Fibroblast of upper back skin (primary cell): Measurements from ENCODE around the gene NTF4.
A peak's percentile ranks its signal among the peaks of the same experiment; 100 is the strongest.
"Not testable (repeated sequence)": the region's sequence is repeated elsewhere in the genome, so short reads cannot be mapped to it uniquely, and the experiment has no call there.

Experiments used
- DNase-seq: peaks from one replicate; pipeline ENCODE4 v3.0.0-alpha.2; 2013

The NTF4 gene

GRCh38 chr19:49056101-49056901 is 8.3 kb downstream of the NTF4 start:
- DNase-seq = peak; percentile 45

GRCh38 chr19:49050376-49051033 is 14.1 kb downstream of the NTF4 start:
- peak; percentile 66 for DNase-seq

DNA sequence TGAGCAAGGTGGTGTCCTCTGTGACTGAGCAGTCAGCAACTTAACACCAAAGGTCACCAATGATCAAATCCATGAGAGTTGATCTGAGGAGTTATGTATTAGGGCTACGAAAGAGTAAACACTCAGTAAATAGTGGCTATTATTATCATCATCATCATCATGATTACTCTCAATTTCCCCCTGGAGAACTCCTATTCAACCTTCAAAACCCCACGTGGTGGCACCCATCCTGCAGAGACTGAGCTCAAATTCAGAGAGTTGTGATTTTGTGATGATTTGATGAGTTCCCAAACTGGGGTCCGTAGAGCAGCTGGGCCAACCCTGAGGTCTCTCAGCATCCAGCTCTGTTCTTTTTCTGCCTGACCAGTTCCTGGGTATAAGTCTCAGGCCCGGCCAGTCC is 14.8 kb downstream of the NTF4 start:
- not testable (repeated sequence) for DNase-seq

- not testable (repeated sequence) for DNase-seq
Measured at GRCh38 chr19:49049011-49049410, 15.6 kb downstream of the NTF4 start, which contains the start of gene CGB8. TSS of gene CGB8 (minus strand) at chr19:49049111. CDS start at chr19:49048739, 372 bp downstream.

- not testable (repeated sequence) for DNase-seq
Measured at GRCh38 chr19:49043548-49043947, 21.1 kb downstream of the NTF4 start, which contains the start of gene CGB5. TSS of gene CGB5 (plus strand) at chr19:49043848. CDS start at chr19:49044210, 362 bp downstream.

GRCh38 chr19:49042666-49043065 is 22.0 kb downstream of the NTF4 start:
- not testable (repeated sequence) for DNase-seq

DNA sequence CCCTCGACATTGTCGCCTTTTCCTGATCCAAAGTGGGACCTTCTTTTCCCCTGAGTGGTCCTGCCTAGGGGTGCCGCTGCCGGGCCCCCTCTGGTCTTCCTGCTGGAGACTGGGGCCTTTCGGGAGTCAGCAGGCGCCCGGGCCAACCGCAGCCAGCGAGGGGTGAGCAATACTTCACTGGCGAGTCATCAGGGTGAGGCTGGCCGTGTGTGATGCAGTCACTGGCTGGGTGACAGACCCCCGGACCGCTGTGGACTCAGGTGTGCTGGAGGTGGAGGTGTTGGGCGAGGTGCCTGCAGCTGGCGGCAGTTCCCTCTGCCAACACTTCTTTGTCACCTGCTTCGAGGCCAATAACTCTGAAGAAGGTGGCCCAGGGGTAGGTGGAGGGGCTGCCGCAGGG is 22.4 kb downstream of the NTF4 start:
- DNase-seq = no peak

- DNase-seq = not testable (repeated sequence)
Measured at GRCh38 chr19:49039736-49040135, 24.9 kb downstream of the NTF4 start.

- peak; percentile 66 for DNase-seq
Measured at GRCh38 chr19:49038557-49039276, 25.9 kb downstream of the NTF4 start.

- DNase-seq = not testable (repeated sequence)
Measured at GRCh38 chr19:49038111-49038510, 26.5 kb downstream of the NTF4 start.

DNA sequence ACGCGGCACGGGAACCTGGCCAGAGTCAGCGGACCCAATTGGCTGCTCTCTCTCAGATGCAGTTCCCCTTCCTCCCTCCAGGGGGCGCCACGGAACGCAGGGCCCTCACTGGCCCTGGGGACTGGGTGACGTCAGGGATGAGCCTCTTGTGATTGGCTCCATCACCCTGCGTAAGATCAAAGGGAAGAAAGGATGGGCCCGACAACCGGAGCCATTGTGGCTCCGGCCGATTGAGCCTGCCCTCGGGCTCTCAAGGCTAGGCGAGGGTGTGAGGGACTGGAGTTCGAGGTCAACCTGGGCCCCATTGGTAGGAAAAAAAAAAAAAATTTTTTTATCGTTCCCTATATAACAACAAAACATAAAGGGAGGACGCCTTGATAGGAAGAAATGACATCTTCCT is 27.8 kb downstream of the NTF4 start, which contains the start of gene CGB1:
Gene CGB1, minus strand, starts transcription at position 81 of the 400 bp plus-strand sequence. CDS start 184 bp downstream, outside the sequence.
- DNase-seq = not testable (repeated sequence)

GRCh38 chr19:49031642-49032301 is 32.8 kb downstream of the NTF4 start, which contains the start of gene CGB2:
TSS of gene CGB2 (plus strand) at chr19:49031890. CDS start at chr19:49032096, 206 bp downstream.
- DNase-seq = not testable (repeated sequence)

DNA sequence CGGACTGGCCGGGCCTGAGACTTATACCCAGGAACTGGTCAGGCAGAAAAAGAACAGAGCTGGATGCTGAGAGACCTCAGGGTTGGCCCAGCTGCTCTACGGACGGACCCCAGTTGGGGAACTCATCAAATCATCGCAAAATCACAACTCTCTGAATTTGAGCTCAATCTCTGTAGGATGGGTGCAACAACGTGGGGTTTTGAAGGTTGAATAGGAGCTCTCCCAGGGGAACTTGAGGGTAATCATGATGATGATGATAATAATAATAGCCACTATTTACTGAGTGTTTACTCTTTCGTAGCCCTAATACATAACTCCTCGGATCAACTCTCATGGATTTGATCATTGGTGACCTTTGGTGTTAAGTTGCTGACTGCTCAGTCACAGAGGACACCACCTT is 34.3 kb downstream of the NTF4 start:
- DNase-seq = not testable (repeated sequence)

DNA sequence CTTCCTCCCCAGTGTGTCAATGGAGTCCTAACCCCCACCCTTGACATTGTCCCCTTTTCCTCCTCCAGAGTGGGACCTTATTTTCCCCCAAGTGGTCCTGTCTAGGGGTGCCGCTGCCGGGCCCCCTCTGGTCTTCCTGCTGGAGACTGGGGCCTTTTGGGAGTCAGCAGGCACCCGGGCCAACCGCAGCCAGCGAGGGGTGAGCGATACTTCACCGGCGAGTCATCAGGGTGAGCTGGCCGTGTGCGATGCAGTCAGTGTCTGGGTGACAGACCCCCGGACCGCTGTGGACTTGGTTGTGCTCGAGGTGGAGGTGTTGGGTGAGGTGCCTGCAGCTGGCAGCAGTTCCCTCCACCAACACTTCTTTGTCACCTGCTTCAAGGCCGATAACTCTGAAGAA is 34.9 kb downstream of the NTF4 start:
- DNase-seq = peak; percentile 46

- DNase-seq = not testable (repeated sequence)
Measured at GRCh38 chr19:49028686-49029085, 35.9 kb downstream of the NTF4 start.

DNA sequence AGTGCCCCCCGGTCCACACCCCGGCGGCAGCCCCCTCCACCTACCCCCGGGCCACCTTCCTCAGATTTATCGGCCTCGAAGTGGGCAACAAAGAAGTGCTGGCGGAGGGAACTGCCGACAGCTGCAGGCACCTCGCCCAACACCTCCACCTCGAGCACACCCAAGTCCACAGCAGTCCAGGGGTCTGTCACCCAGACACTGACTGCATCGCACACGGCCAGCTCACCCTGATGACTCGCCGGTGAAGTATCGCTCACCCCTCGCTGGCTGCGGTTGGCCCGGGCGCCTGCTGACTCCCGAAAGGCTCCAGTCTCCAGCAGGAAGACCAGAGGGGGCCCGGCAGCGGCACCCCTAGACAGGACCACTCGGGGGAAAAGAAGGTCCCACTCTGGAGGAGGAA is 39.0 kb downstream of the NTF4 start:
- peak; percentile 36 for DNase-seq

GRCh38 chr19:49025088-49025487 is 39.5 kb downstream of the NTF4 start:
- DNase-seq = not testable (repeated sequence)

- not testable (repeated sequence) for DNase-seq
Measured at GRCh38 chr19:49024233-49024632, 40.4 kb downstream of the NTF4 start, which contains the start of gene CGB3. TSS of gene CGB3 (minus strand) at chr19:49024333. CDS start at chr19:49023971, 362 bp downstream.

DNA sequence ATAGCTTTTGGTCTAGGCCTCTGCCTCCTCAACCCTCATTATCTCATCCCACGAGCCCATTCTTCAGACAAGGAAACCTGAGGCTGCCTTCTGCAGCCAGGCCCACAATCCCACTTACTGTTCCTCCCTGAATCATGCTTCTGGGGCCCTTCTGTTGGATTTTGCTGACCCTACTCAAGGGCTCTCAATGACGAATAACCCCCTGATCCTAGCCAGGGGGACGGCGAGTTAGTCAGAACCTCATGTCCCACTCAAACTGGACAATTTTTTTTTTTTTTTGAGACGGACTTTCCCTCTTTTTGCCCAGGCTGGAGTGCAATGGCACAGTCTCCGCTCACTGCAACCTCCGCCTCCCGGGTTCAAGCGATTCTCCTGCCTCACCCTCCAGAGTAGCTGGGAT is 42.5 kb downstream of the NTF4 start:
- no peak for DNase-seq

DNA sequence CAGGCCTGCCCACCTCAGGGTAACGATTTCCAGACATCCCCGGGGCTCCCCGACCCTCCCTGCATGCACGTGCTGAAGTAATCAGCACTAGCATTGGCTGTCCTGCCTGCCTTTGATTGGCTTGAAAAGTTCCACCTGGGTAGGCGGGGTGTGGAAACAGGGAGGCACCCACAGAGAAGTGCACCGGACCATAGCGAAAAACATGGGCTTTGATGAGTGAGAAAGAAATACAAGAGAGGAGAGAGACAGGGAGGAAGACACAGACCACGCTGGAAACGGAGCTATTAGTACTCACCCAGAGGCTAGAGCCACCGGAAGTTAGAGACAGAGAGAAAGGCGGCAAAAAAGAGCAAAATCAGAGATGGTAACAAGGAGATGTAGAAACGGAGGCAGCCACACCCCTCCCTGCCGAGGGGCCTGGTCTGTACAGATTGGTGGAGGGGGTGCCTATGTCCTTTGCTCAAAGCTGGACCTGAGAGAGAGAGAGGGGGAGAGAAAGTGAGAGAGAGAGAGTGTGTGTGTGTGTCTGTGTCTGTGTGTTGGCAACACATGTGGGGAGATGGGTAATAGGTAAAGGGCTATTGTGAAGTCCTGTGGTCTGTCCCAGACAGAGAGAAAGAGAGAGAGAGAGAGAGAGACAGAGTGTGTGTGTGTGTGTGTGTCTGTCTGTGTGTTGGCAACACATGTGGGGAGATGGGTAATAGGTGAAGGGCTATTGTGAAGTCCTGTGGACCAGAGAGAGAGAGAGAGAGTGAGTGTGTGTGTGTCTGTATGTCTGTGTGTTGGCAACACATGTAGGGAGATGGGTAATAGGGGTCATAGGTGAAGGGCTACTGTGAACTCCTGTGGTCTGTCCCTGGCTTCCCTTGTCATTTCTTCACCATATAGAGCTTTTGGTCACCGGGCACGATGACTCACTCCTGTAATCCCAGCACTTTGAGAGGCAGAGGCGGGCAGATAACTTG is 43.4 kb downstream of the NTF4 start:
- DNase-seq = peak; percentile 25

DNA sequence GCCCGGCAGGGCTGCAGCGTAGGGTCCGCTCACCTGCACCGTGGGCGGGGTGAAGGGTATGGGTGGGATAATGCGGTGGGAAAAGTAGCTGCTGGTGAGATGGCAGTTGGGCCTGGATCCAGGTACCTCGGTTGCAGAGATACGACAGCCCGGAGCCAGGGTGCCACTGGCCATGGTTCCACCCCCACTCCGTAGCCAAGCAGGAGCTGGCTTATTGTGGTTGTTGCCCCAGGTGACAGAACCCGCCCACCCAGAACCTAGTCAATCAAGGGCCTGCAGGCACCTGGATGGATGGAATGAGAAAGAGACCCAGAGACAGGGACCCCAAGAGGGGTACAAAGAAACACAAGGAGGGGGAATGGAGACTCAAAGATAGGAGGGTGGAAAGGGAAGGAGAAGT is 44.3 kb downstream of the NTF4 start:
- DNase-seq = no peak
